Myocyte (in vitro differentiated cells): Measurements from ENCODE around the gene PMM1. TPM values are rescaled to one million over a fixed set of nuclear protein-coding genes. Genes with fewer than 3 reads are reported as not detected.
A peak's percentile ranks its signal among the peaks of the same experiment; 100 is the strongest.
"Not testable (repeated sequence)": the region's sequence is repeated elsewhere in the genome, so short reads cannot be mapped to it uniquely, and the experiment has no call there.

Source experiments
- DNase-seq: peaks from one replicate; pipeline ENCODE4 v3.0.0-alpha.2; 2012; ENCODE audit warnings: low read depth
- total RNA-seq: library from RNA; depleted of rRNA; stranded (reverse); fragments of >200 nt; gene quantifications from 2 replicates; pipeline ENCODE4 v1.2.3, GENCODE V29; 2014

PMM1 gene
- total RNA-seq, 1 donor from 2014 or later: 22.9 TPM

DNA sequence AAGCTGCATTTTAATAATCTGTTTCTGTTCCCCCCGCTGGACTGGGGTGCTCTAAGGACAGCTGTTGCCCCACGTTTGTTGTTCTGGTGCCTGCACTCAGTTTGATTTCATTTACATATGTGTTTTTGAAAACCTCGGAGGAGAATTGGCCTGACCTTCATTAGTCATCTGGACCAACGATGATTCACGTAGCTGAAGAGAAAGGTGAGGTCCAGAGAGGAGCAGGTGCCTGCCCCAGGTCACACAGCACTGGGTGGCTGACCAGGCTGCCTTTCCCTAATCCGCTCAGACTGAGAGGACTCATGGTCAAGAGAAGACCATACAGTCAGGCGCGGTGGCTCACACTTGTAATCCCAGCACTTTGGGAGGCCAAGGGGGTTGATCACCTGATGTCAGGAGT, 25.1 kb downstream of the PMM1 start:
- no peak for DNase-seq

GRCh38 chr22:41563051-41563711, 26.5 kb downstream of the PMM1 start:
- DNase-seq: peak; percentile 92

DNA sequence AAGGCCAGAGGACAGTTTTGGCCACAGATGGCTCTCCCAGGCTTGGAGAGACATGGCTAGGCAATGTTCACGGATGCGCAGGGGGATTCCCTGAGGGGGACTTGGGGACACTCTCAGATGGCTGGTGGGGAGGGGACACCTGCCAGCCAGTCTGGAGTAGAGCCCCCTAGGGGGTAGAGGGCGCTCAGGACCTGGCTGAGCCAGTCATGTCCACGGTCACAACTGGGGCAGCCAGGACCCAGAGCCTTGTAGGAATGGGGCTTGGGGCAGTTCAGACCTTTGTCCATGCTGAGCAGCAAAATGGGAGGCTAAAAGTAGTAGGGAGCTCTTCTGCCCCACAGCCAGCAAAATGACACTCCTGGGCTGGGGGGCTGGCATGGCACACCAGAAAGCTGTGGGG, 27.2 kb downstream of the PMM1 start:
- DNase-seq: no peak

GRCh38 chr22:41561788-41562187, 27.9 kb downstream of the PMM1 start:
- no peak for DNase-seq

DNA sequence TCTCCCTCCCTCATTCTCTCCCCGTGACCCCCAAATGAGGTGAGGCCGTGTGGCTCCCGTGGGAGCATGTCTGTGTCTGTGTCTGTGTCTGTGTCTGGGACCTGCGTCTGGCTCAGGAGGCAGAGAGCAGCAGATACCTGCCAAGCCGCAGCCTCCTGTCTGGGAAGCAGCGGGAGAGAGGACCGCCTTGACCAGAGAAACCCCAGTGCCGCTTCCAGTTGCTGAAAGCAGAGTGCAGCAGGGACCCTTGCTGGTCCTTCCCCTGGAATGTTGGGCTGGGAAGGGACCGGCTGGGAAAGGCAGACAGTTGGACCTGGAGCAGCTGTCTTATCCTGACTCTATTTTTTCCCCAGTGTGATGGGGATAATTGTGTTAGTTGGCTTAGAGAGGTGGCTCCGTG, 28.3 kb downstream of the PMM1 start:
- DNase-seq: peak; percentile 83

GRCh38 chr22:41560095-41560471, 29.6 kb downstream of the PMM1 start:
- DNase-seq: no peak

- not testable (repeated sequence) for DNase-seq
Measured at GRCh38 chr22:41558241-41558630, 31.4 kb downstream of the PMM1 start.

GRCh38 chr22:41557401-41558240, 32.0 kb downstream of the PMM1 start:
- DNase-seq: peak; percentile 98

DNA sequence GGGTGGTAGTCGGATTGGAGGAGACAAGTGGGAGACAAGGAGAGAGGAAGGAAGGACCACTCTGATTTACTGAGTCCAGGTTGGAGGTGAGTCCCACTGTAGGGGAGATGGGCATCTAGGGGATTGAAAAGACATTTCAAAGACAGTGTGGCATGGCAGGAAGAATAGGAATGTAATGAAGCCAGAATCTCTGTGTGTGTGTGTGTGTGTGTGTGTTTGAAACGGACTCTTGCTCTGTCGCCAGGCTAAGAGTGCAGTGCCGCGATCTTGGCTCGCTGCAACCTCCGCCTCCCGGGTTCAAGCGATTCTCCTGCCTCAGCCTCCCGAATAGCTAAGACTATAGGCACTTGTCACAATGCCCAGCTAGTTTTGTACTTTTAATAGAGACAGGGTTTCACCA, 33.1 kb downstream of the PMM1 start:
- no peak for DNase-seq

- DNase-seq: no peak
Measured at GRCh38 chr22:41555325-41555982, 34.2 kb downstream of the PMM1 start.

- no peak for DNase-seq
Measured at GRCh38 chr22:41551877-41552582, 37.6 kb downstream of the PMM1 start.

DNA sequence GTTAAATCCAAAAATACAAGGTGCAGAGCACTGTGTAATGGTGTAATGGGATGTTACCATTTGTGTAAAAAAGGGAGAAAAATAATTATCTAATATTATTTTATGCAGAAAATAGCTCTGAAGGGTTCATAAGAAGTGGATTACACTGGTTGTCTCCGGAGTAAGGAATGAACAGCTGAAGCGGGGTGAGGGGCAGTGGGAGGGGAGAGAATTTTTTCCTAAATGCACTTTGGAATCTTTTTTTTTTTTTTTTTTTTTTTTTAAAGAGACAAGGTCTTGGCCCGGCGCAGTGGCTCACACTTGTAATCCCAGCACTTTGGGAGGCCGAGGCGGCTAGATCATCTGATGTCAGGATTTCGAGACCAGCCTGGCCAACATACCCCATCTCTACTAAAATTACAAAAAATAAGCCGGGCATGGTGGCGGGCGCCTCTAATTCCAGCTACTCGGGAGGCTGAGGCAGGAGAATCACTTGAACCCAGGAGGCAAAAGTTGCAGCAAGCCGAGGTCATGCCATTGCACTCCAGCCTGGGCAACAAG, 38.6 kb downstream of the PMM1 start:
- peak; percentile 75 for DNase-seq

DNA sequence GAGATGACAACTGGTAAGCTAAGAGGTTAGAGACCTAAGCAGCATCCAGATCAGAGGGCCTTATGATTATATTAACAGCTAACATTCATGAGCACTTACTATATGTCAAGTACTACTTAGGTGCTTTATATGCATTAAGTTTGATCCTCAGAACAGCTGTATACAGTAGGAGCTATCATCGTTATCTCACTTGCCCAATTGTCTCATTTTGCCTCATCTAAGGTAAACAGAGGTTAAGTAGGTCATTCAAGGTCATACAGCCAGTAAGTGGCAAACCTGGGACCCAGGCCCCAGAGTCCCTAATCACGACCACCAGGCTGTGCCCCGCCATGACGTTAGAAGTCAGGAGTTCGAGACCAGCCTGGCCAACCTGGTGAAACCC, 40.8 kb downstream of the PMM1 start:
- no peak for DNase-seq

GRCh38 chr22:41544671-41545476, 44.8 kb downstream of the PMM1 start:
- DNase-seq: no peak

- peak; percentile 98 for DNase-seq
Measured at GRCh38 chr22:41543854-41544670, 45.6 kb downstream of the PMM1 start, which contains the start of gene POLR3H. TSS of gene POLR3H (minus strand) at chr22:41544470. CDS start at chr22:41544101, 369 bp downstream.

DNA sequence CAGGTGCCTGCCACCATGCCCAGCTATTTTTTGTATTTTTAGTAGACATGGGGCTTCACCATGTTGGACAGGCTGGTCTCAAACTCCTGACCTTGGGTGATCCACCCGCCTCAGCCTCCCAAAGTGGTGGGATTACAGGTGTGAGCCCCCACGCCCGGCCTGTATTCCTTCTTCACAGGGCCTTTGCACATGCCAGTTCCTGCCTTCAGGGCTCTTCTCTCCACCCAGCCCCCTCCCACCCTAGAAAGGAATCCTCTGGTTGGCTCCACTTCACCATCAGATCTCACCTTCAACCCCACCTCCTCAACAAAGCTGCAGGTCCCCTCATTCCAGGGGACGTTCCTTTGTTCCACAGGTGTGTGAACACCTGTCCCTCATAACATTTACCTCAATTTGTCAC, 47.4 kb downstream of the PMM1 start:
- no peak for DNase-seq

GRCh38 chr22:41541484-41541883, 48.2 kb downstream of the PMM1 start:
- no peak for DNase-seq

DNA sequence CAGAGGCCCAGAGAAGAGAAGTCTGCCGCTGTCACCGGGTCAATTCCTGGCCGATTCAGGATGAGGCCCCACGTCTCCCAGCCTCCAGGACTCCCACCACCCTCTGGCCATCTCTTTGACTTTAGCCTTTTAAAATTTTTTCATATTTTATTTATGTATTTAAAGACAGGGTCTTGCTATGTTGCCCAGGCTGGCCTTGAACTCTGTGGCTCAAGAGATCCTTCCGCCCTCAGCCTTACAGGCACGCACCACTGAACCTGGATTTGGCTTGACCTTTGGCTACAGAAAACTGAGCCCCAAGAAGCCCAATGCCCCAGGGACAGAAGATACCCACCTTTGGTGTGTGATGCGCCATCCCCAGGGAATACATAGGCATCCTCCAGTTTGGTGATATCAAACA, 49.3 kb downstream of the PMM1 start:
- DNase-seq: no peak

DNA sequence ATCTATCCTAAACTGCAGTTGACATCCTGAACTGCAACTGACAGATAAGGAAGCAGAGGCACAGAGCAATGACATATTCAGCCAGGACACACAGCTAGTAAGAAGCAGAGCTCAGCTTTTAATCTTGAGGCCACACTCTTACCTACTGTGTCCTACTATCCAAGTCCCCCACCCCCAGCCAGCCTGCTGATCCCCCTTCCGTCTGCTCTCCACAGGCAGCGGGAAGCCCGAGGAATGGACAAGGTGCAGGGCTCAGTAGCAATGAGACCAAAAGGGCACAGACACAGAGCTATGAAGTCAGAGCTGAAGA, 49.7 kb downstream of the PMM1 start:
- DNase-seq: no peak
